HPDE6-E6E7 (cell line): ENCODE results near the gene INPP4A.

Experiments used
- DNase-seq: peaks from one replicate; pipeline ENCODE4 v3.0.0; 2011; ENCODE audit warnings: missing footprints; ENCODE audit errors: extremely low spot score

The INPP4A gene

DNA sequence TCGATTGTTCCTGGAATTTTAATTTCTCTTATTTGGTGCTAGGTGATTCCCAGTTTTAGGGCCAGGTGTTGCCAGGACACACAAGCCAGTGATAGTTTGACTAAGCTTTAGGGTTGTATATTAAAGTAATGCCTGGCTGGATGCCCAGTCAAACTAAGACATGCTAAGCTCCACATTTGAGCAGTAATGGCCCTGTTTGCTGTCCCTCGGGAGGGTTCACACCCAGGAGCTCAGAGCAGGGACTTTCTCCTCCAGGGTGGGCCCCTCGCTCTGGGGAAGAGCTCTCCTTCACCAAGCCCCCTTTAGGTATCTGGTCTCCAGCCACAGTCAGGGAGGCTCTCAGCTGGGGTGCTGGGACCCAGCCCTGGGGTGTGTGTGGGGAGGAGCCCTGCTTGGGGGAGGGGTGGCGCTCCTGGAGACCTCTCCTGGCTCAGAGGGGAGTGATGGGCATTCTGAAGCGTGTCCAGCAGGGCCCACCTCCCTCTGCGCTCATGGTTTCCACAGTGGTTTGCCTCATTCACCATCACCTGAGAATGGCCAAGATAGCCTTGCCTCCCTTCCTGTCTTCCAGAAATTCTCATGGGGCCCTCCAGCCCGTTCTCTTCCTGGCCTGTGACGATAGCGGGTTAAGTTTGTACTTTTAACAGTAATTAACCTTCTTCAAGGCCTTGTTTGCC, 31.7 kb downstream of the INPP4A start:
- DNase-seq: no peak

DNA sequence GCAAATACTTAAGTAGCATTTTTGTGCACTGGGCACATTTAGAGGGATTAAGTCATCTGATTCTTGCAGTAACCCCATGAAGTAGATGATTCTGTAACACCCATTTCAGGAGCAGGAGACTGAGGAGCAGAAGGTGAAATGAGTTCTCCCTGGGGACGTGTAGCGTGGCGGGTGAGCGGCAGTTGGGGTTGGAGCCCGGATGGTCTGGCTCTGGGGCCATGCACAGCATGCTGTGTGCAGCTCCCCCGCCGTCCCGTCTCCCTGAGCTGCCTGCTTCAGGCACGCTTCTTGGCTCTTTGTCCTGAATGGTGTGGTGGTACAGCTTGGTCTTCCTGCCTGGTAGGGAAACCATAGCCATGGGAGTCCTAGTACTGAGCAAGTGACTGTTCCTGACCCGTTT, 32.4 kb downstream of the INPP4A start:
- DNase-seq: no peak

DNA sequence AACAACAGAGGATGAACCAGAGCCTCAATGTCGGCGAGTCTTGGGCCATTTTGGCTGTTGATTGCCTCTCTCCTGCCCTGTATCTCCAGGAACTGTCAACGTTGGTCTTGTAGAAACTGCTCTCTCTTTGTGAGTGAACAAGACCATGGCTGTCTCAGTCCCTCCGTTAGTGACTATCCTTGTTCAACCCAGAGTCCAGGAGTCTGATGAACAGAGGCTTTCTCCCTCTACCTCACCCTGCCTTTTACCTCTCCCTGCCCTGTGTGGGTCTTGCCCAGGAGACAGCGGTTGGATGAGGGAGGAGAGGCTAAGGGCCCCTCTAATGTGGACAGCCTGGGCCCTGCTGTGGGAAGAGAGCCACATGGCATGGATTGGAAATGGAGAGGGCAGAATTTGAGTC, 32.8 kb downstream of the INPP4A start:
- no peak for DNase-seq

- no peak for DNase-seq
Observed at GRCh38 chr2:98478088-98478551, 33.5 kb downstream of the INPP4A start.

DNA sequence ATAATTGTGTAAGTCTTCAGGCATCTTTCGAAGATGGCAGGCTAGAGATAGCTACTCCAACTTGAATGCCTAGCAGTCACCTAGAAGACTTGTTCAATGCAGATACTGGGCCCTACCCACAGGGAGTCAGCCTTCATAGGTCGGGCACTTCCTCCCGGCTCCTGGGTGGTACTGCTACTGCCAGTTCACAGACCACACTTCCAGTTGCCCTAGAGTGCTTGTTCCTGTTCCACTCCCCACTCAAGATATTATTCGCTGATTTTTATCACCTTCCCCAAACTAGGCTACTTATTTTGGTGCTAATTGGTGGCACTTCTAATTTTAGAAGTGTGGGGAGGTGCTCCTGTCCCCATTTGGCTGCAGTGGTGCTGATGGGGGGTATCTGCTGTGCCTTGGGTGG, 34.2 kb downstream of the INPP4A start:
- no peak for DNase-seq

DNA sequence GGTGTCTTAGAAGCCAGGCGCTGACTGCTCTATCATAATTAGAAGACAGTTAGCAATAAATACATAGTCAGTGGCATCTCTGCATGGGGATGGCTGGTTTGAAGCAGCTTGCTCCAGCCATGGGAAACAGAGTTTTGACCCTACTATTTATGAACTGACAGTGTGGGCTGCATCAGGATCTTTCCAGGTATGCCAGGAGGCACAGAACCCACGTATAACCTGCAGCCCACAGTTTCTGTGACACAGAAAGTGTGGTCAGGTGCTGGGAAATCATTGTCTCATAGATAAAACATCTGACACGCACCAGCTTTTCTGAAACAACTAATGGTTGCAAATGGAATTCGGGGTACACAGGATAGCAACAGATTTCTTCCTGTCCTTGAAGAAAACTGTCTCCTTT, 34.7 kb downstream of the INPP4A start:
- DNase-seq: no peak

DNA sequence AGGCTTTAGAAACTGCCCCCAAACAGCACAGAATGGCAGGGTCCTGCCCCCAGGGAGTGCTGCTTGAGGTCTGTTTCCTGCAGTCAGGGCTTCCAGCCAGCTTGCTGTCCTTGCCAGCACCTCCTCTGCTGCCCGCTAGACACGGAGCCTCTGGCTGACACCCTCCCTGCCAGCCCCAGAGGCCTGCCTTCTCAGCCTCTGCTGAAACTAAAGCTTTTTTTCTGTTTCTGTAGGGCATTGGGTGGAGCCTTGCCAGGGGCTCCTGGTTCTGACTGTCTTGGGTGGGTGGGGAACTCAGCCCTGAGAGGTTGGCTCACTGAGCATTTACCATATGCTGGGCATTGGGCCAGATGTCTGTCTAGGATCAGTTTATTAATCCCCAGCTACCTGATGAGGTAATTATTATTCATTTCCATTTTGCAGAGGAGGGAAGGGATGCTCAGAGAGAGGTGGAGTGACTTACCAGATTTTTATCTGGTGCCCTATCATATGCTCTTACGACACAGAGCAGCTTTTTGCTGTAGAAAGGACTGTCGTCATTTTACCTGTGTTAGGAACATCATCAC, 35.4 kb downstream of the INPP4A start:
- DNase-seq: peak; percentile 84

DNA sequence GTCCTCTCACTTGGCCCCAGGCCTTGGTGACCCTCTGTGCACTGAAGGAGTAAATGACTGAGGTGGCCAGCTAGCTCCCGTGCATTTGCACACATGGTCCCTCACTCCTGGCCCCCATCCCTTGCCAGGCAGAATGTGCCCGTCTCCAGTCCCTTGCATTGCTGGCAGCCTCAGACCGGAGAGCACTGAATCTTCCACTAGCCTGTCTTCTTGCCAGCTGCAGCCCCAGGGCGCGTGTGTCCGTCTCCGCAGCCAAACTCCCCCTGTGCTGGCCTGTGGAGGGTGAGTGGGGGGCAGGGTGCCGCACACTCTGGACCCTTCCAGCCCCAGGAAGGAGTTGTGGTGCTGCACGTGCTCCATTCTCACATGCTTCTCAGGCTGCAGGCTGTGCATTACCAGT, 35.9 kb downstream of the INPP4A start:
- DNase-seq: no peak

- no peak for DNase-seq
Observed at GRCh38 chr2:98482362-98482761, 37.7 kb downstream of the INPP4A start.

DNA sequence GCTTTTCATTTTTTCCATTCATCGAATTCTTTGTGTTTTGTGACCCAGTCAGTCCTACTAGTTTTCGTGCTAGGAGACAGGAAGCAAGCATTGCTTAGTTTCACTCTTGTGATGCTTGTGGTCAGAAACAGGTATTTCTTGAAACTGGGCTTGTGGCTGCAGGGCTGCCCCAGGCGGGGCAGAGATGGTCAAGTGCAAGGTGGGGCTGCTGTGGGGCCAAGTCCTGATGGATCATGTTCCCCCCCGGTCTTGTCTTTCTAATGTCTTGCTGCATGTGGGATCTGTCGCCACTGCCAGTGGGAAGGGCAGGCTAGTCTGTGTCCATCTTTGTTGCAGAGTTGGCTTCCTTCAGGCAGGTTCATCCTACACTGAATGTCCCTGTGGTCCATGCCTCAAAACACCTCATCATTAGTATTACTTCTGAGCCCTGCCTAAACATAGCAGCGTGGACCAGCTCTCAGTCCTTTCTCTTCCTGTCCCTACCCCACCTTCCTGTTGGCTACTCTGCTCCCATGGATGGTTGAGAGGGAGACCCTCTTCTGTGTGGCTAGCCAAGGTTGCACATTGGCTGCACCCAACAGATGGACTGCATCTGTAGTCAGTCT, 38.7 kb downstream of the INPP4A start:
- DNase-seq: peak; percentile 72

GRCh38 chr2:98484121-98484557, 39.5 kb downstream of the INPP4A start:
- no peak for DNase-seq

DNA sequence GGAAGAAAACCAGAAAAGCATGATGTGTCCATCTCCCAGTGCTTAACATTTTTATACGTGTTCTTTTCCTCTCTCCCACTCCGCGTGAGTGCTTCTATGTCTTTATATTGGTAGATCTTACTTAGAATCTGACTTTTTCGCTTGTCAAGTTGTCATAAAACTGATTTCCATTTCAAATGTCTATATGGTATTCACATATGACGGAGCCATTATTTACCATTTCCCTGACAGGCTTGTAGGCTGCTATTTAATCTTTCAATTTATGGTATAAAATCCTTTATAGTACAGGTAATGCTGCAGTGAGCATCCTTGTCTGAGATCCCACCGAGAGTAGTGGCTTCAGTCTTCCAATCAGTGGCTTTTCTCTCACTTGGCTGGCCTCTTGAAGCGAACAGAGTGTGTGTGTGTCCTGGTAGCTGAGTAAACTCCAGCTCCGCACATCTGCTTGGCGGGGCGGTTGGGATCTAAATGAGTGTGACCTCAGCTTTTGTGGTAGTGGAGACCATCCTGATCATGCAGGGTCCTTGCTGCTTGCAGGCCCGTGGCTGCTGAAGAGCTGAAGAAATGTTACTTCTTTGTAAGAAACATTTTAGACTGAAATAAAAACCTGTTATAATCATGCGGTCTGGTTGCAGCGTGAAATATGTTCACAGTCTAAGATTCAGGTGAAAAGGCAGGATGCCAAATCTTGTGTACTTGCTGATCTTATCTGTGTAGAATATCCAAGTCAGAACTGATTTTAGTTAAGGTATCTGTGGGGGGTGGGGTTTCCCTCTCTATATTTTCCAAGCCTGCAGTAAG, 40.2 kb downstream of the INPP4A start:
- DNase-seq: no peak

DNA sequence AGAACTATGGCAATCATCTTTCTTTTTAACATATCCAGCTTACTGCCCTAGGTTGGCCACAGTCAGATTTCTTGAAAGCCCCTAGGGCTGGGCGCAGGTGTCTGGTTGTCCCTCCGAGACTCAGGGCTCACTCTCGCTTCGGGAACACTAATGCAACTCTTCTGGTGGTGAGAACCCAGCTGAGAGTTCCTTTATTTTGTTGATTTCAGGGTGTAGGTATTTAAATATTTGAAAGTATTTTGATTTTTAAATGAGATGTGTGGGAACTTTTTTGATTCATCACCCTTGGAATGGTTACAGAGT, 40.7 kb downstream of the INPP4A start:
- no peak for DNase-seq

- DNase-seq: no peak
Observed at GRCh38 chr2:98486374-98486981, 41.8 kb downstream of the INPP4A start.

DNA sequence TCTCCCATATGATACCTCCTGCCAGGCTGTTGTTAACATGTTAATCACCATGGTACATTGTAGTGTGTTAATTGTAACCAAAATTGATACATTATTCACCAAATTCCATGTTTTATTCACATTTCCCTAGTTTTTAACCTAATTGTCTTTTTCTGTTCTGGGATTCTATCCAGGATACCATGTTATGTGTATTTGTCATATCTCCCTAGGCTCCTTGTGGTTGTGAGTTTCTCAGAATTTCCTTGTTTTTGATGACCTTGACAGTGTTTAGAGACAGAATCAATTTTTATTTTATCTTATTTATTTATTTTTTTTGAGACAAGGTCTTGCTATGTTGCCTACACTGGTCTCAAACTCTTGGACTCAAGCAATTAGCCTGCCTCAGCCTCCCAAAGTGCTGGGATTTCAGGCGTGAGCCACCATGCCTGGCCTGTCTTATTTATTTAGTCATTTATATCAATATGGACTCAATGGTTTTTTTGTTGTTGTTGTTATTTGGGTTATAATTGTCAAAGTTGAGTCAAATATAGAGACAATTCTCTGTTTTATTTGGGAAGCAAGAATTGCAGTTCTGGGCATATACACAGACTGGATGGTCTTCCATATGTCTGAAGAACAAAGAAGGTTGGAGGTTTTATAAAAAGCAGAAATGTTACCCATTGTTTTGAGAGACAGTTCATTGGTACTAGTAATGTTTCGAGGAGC, 42.6 kb downstream of the INPP4A start:
- DNase-seq: no peak

DNA sequence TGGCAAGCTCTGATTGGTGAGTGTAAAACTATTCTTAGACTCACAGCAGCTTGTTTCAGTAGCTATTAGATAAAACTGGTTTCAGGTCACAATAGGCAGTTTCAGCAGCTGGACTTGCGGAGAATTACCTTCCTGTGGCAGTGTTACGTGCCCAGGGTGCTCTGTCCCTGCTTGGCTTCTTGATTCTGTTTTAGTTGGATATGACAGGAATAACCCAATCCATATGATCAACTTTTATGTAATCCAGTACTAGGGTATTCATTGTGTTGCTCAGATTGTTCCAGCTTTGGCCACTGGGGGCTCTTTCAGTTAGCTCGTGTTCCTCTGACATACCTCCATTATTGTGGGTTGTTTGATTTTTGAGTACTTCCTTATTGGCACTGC, 43.1 kb downstream of the INPP4A start:
- DNase-seq: no peak

- no peak for DNase-seq
Observed at GRCh38 chr2:98488252-98488651, 43.6 kb downstream of the INPP4A start.

GRCh38 chr2:98489486-98489885, 44.8 kb downstream of the INPP4A start:
- no peak for DNase-seq

- DNase-seq: no peak
Observed at GRCh38 chr2:98489971-98490962, 45.6 kb downstream of the INPP4A start.

DNA sequence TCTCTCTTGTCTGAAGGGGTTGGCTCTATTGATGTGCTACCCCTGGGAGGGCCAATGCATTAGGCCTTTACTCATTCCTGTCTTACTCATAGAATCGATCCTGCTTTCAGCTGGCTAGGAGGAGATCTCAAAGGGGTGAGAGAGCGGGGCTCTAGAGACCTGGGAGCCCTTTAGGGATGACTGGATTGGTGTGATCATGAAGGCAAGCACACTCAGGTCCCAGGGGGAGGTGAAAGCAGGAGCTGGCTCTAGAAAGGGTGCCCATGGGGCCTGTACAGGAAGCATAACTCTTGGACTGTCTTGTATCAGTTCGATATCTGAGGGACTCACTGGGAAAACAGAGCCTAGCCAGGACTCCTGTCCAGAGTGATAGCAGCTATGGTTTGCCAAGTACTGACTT, 47.8 kb downstream of the INPP4A start:
- DNase-seq: no peak
